Suprapubic skin (tissue), 4 donors: ENCODE results near the gene OCSTAMP. TPM values are rescaled to one million over a fixed set of nuclear protein-coding genes. Genes with fewer than 3 reads are reported as not detected.

Source experiments
- DNase-seq, 2 donors: peaks; one replicate each; pipeline ENCODE4 v3.0.0-alpha.2; 2019; ENCODE audit warnings: low spot score in 2 of 2
- H3K27ac ChIP-seq: fragments of 200-600 bp; sonication (generic); one replicate; pipeline ENCODE4 v1.5.1; 2019
- H3K27me3 ChIP-seq: fragments of 200-600 bp; sonication (generic); one replicate; pipeline ENCODE4 v1.5.1; 2019
- H3K36me3 ChIP-seq: fragments of 200-600 bp; sonication (generic); one replicate; pipeline ENCODE4 v1.5.1; 2019
- H3K4me1 ChIP-seq: fragments of 200-600 bp; sonication (generic); one replicate; pipeline ENCODE4 v1.5.1; 2019
- H3K4me3 ChIP-seq: fragments of 200-600 bp; sonication (generic); one replicate; pipeline ENCODE4 v1.5.1; 2019; ENCODE audit warnings: mild to moderate bottlenecking
- H3K9me3 ChIP-seq: fragments of 200-600 bp; sonication (generic); one replicate; pipeline ENCODE4 v1.5.1; 2019
- CTCF ChIP-seq, 2 donors: fragments of 200-600 bp in 1 of 2; fragments of 450-650 bp in 1 of 2; sonication (generic) in 1 of 2; IDR thresholded peaks; one replicate each; pipeline ENCODE4 v1.5.1; 2016 to 2019; ENCODE audit warnings: antibody characterized with exemption in 2 of 2, mild to moderate bottlenecking in 1 of 2, moderate library complexity in 1 of 2
- EP300 ChIP-seq: sonication (generic); formaldehyde crosslinking; IDR thresholded peaks from one replicate; pipeline ENCODE4 v1.6.1; 2017; ENCODE audit warnings: antibody characterized with exemption
- POLR2A ChIP-seq, 2 donors: fragments of 450-650 bp; IDR thresholded peaks; one replicate each; pipeline ENCODE4 v1.6.1; 2017; ENCODE audit warnings: antibody characterized with exemption in 2 of 2, mild to moderate bottlenecking in 2 of 2, moderate library complexity in 2 of 2
- POLR2AphosphoS5 ChIP-seq, 3 donors: sonication (generic); formaldehyde crosslinking; IDR thresholded peaks; one replicate each; pipeline ENCODE4 v1.6.1; 2017; ENCODE audit warnings: antibody characterized with exemption in 3 of 3
- WGBS: methylation state at CpG from one replicate; pipeline ENCODE4 v1.1.5; 2018; 5-methylcytosine and 5-hydroxymethylcytosine counted together
- total RNA-seq, 4 donors: library from RNA; depleted of rRNA; stranded (reverse); fragments of >200 nt; gene quantifications; one replicate each; pipeline ENCODE4 v1.1.0, GENCODE V29; 2016

OCSTAMP gene
- total RNA-seq, 4 donors from 2014 or later = not detected

DNA sequence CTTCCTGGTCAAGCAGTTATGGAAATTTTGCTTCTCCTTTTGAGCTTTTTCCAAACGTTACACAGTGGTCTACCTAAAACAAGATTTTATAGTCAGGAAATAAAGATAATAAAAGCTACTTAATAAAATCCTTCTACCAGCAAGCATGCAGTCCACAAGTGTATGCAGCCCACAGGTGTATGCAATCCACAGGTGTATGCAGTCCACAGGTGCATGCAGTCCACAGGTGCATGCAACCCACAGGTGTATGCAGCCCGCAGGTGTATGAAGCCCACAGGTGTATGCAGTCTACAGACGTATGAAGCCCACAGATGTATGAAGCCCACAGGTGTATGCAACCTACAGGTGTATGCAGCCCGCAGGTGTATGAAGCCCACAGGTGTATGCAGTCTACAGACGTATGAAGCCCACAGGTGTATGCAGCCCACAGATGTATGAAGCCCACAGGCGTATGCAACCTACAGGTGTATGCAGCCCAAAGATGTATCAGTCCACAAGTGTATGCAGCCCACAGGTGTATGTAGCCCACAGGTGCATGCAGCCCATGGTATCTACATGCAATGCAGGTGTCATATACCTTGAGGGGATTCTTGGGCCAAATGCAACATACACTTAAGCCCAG lies 26.4 kb upstream of the OCSTAMP start:
- Histone ChIP-seq H3K36me3 (no peaks in the 10 kb centered on the region), H3K27ac (no peak overlapping the region), H3K4me3 (no peak overlapping the region), H3K27me3 (no peaks in the 10 kb centered on the region), H3K4me1 (no peaks in the 10 kb centered on the region), H3K9me3 (no peaks in the 10 kb centered on the region)
- DNase-seq = peak in 1 of 2 donors; percentile 60
- no peak for TF ChIP-seq POLR2A (IDR thresholded peaks at IDR 0.05)
- TF ChIP-seq POLR2AphosphoS5 (IDR thresholded peaks at IDR 0.05) = no peak
- TF ChIP-seq EP300 = no peak
- no peak for TF ChIP-seq CTCF (IDR thresholded peaks at IDR 0.05)
- 73% methylated on average over 4 of the region's 6 CpGs for WGBS

- Histone ChIP-seq H3K27me3 (no peaks in the 10 kb centered on the region), H3K4me1 (no peaks in the 10 kb centered on the region), H3K27ac (no peak overlapping the region), H3K9me3 (no peaks in the 10 kb centered on the region), H3K4me3 (no peak overlapping the region), H3K36me3 (no peaks in the 10 kb centered on the region)
- 60% methylated on average over 9 of the region's 9 CpGs for WGBS
- no peak for DNase-seq
- TF ChIP-seq EP300 (no peak), CTCF (IDR thresholded peaks at IDR 0.05) (no peak), POLR2AphosphoS5 (IDR thresholded peaks at IDR 0.05) (no peak), POLR2A (IDR thresholded peaks at IDR 0.05) (no peak)
Observed at GRCh38 chr20:46575937-46576461, 25.5 kb upstream of the OCSTAMP start.

- no peaks in the 10 kb centered on the region for H3K4me1 ChIP-seq
- TF ChIP-seq EP300 = no peak
- TF ChIP-seq POLR2A (IDR thresholded peaks at IDR 0.05) = no peak
- TF ChIP-seq POLR2AphosphoS5 (IDR thresholded peaks at IDR 0.05) = no peak
- no peak for TF ChIP-seq CTCF (IDR thresholded peaks at IDR 0.05)
- H3K27me3 ChIP-seq = no peaks in the 10 kb centered on the region
- H3K4me3 ChIP-seq = no peak overlapping the region
- 17% methylated on average over 2 of the region's 5 CpGs for WGBS
- no peaks in the 10 kb centered on the region for H3K9me3 ChIP-seq
- H3K27ac ChIP-seq = no peak overlapping the region
- no peaks in the 10 kb centered on the region for H3K36me3 ChIP-seq
- no peak for DNase-seq
Observed at GRCh38 chr20:46575394-46575793, 24.9 kb upstream of the OCSTAMP start.

DNA sequence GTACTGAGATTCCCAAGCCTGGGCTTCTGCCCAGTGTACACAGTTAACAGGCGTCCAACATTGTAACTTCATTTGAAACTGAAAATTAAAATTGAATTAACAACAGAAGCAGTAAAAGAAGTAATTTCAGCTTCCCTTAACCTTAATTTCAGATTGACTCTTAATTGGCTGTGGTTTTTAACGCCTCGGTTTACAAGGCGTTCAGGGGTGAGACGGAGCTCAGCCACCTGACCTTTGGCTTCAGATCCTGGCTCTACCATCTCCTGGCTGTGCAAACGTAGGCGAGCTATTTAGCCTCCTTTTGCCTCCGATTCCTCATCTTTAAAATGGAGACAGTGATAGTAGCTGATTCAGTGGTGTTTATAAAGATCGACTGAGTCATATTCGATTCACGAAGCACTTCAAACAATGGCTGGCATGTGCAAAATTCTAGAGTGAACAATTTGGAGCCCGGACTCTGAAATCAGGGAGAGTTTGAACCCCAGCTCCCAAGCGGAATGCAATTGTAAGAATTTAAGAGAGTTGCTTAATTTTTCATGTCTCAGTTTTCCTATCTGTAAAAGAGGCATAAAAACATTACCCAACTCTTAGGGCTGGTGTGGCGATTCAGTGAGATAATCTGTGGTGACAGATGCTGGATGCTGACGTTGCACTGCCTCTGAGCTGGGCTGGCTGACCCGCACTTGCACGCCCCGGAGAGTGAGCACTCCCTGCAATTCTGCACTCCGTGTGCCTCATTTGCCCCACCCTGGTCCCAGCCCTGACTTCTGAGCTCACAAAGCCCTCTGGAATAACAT lies 23.5 kb upstream of the OCSTAMP start:
- Histone ChIP-seq H3K9me3 (no peaks in the 10 kb centered on the region), H3K4me1 (peaks cover 3% of the 10 kb centered on the region), H3K4me3 (no peak overlapping the region), H3K36me3 (no peaks in the 10 kb centered on the region), H3K27ac (no peak overlapping the region), H3K27me3 (no peaks in the 10 kb centered on the region)
- 83% methylated on average over 19 of the region's 19 CpGs for WGBS
- TF ChIP-seq POLR2AphosphoS5 (IDR thresholded peaks at IDR 0.05) (no peak), EP300 (no peak), CTCF (IDR thresholded peaks at IDR 0.05) (no peak), POLR2A (IDR thresholded peaks at IDR 0.05) (no peak)
- peak in 1 of 2 donors; percentile 38 for DNase-seq

DNA sequence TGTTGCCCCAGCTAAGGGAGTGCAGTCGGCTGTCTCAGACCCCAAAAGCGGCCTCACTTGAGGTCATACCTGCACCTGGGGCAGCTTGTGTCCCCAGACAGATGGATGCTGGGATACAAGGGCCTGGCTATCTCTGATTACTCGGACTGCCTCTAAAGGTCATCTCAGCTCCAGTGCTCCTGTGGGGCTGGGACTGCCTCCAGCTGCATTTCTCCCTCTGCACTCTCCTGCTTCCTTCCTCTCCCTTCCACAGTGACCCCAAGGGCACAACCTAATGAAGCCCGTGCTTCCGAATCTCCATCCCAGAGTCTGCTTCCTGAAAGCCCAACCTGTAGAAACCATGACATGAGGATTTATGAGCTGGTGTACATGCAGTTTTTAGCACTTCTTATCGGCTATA lies 22.8 kb upstream of the OCSTAMP start:
- Histone ChIP-seq H3K4me3 (no peak overlapping the region), H3K9me3 (no peaks in the 10 kb centered on the region), H3K36me3 (no peaks in the 10 kb centered on the region), H3K27me3 (no peaks in the 10 kb centered on the region), H3K4me1 (peaks cover 10% of the 10 kb centered on the region), H3K27ac (no peak overlapping the region)
- 65% methylated on average over 6 of the region's 6 CpGs for WGBS
- no peak for TF ChIP-seq EP300
- no peak for TF ChIP-seq POLR2A (IDR thresholded peaks at IDR 0.05)
- no peak for TF ChIP-seq CTCF (IDR thresholded peaks at IDR 0.05)
- TF ChIP-seq POLR2AphosphoS5 (IDR thresholded peaks at IDR 0.05) = no peak
- peak in 1 of 2 donors; percentile 50 for DNase-seq
